GM12864 (cell line): Measurements from ENCODE around the gene PSAPL1.

Experiments used
- DNase-seq: peaks from one replicate; pipeline ENCODE4 v3.0.0-alpha.2; 2011; ENCODE audit warnings: low read depth
- H3K4me3 ChIP-seq: 2 replicates; pipeline ENCODE4 v1.5.1; 2011; ENCODE audit warnings: mild to moderate bottlenecking, low read depth, low read length, control low read depth
- TF ChIP-seq, protein P1 (sequence below): IDR thresholded peaks from 2 replicates; pipeline ENCODE4 v1.5.1; 2011; ENCODE audit warnings: low read depth, mild to moderate bottlenecking, moderate library complexity, low read length, control low read depth, inconsistent platforms; ENCODE audit errors: missing control alignments

The PSAPL1 gene

DNA sequence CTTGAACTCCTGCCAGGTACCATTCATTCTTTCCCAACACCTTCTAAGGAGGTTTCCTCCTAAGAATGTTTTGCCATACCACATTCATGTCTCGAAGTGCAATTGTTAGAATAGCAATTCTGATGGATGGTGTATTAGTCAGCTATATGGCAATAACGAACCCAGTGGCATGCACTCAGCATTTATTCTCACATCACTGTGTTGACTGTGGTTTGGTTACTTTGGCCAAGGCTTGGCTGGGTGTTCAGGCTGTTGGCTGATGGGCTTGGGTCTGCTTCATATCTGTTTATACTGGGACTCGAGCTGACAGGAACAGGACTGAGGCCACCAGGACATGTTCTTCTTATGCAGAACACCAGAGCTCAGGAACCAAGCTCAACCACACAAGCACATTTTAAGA is 31.7 kb downstream of the PSAPL1 start:
- no peak overlapping the region for H3K4me3 ChIP-seq
- no peak for DNase-seq

DNA sequence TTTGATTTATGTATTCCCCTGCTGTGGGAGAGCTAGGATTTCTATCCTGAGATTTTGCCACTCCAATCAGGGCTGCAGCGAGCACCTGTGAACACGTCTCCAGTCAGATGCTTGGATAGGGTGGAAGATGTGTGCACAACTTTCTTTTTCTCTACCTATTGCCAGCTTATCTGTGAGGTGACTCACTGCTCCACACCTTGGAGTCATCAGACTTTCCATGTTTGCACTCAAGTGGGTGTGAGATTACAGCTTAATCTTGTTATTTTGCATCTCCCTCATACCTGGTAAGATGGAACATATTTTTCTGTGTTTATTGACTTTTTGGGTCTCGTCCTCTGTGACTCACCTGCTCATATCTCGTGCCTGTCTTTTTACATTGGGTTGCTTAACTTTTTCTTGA is 32.2 kb downstream of the PSAPL1 start:
- TF ChIP-seq, protein P1, sequence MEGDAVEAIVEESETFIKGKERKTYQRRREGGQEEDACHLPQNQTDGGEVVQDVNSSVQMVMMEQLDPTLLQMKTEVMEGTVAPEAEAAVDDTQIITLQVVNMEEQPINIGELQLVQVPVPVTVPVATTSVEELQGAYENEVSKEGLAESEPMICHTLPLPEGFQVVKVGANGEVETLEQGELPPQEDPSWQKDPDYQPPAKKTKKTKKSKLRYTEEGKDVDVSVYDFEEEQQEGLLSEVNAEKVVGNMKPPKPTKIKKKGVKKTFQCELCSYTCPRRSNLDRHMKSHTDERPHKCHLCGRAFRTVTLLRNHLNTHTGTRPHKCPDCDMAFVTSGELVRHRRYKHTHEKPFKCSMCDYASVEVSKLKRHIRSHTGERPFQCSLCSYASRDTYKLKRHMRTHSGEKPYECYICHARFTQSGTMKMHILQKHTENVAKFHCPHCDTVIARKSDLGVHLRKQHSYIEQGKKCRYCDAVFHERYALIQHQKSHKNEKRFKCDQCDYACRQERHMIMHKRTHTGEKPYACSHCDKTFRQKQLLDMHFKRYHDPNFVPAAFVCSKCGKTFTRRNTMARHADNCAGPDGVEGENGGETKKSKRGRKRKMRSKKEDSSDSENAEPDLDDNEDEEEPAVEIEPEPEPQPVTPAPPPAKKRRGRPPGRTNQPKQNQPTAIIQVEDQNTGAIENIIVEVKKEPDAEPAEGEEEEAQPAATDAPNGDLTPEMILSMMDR: no peak
- DNase-seq: no peak
- no peak overlapping the region for H3K4me3 ChIP-seq

More for the DNA sequence above, 31.7 kb downstream of the PSAPL1 start:
- TF ChIP-seq, protein P1: no peak

DNA sequence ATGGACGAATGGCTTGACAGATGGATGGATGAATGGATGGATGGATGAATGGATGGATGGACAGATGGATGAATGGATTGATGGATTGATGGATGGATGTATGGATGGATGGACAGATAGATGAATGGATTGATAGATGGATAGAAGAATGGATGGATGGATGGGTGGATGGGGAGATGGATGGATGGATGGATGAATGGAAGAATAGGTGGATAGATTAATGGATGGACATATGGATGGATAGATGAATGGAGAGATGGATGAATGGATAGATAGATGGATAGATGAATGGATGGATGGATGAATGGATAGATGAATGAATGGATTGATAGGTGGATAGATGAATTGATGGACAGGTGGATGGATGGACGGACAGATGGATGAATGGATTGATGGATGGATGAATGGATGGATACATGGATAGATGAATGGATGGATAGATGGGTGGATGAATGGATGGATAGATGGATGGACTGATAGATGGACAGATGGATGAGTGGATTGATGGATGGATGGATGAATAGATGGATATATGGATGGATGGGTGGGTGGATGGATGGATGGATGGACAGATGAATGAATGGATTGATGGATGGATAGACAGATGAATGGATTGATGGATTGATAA is 33.9 kb downstream of the PSAPL1 start:
- TF ChIP-seq, protein P1: no peak
- no peak overlapping the region for H3K4me3 ChIP-seq
- no peak for DNase-seq

DNA sequence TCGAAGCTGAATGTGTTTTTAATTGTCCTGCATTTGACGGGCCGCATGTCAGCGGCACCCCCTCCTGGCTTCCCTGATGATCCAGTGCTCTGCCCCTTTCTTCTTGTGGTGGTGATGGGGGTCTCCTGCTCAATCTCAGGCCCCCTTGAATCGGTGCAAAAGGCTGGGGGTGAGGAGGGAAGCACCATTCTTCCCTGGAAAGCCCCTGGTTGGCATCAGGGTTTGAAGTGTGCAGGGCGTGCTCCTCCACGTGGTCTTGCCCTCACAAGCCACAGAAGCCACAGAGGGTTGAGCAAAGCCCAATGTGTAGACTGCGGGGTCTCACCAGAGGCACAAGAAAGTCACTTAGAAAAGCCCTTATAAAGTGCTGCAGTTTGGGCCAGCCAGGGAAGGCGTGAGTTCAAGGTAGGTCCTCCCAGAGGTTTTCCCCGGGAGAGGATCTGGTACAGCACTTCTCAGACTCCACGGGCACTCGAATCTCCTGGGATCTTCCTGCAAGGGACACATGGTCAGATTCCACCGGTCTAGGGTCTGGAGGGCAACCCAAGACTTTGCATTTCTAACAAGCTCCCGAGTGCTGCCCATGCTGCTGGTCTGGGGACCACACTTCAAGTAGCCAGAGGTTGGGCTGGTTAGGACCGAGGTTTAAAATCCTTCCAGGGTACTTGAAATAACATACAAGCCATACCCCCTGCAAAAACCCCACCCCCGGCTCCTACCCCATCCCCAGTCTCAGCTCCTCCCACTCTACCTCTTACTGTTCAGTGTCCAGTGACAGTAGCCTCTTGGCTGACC is 35.1 kb downstream of the PSAPL1 start:
- no peak for DNase-seq
- no peak overlapping the region for H3K4me3 ChIP-seq
- TF ChIP-seq, protein P1: no peak

DNA sequence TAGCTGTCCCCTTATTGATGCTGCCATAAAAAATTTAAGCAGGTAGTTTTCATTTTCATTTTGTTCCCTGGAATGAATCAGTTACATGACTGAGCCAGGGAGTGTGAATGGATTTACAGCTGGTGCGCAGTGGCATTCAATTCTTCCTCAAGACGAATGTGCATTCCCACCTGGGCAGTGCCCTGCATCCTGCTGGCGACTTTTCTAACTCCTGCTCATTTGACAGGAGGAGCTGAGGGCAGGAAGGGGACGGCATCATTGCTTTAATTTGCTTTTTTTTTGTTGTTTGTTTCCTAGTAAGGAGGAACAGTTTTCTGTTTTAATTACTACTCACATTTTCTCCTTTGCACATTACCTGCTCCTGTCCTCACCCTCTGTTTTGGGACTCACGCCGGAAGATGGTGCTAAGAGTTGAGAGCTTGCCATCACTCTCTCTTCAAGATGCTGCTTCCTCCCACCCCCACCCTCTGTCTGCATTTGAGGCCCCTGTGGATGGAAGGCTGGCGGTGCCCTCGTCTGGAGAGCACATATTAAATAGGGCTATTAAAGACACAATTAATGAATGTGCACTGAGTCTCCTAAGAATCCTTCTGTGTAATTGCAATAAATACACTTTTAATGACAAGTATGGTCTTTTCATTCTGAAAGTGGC is 35.8 kb downstream of the PSAPL1 start:
- TF ChIP-seq, protein P1: no peak
- H3K4me3 ChIP-seq: no peak overlapping the region
- DNase-seq: no peak

DNA sequence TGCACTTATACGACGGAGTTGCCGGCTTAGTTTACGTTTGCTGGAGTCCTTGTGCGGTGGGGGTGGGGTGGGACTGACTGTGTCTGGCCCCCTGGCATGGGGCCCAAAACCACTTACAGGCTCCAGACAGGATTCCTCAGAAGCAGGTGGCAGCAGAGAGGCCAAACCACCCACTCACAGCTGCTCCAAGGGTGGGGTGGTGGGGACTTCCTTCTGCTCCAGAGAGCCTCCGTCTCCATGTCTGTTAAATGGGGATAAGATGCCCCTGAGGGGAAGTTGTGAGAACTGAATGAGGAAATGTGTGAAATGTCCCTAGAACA is 36.7 kb downstream of the PSAPL1 start:
- no peak overlapping the region for H3K4me3 ChIP-seq
- no peak for DNase-seq
- TF ChIP-seq, protein P1: no peak
